HG03565 (cell line): Measurements from ENCODE around the gene LSM14A.
"Not testable (repeated sequence)": the region's sequence is repeated elsewhere in the genome, so short reads cannot be mapped to it uniquely, and the experiment has no call there.

Experiments used
- ATAC-seq: cut with Tn5 transposase; IDR thresholded peaks from one replicate; pipeline ENCODE4 v1.9.1; 2021; ENCODE audit warnings: mild to moderate bottlenecking, moderate library complexity; ENCODE audit not compliant: unreplicated experiment

LSM14A gene

GRCh38 chr19:34189199-34189916 is 17.1 kb downstream of the LSM14A start:
- no peak for ATAC-seq

- no peak for ATAC-seq
These were observed 17.7 kb downstream of the LSM14A start for GRCh38 chr19:34189917-34190425.

- ATAC-seq: no peak
These were observed 19.2 kb downstream of the LSM14A start for GRCh38 chr19:34191355-34191962.

GRCh38 chr19:34193439-34193838 is 21.1 kb downstream of the LSM14A start:
- ATAC-seq: no peak

- no peak for ATAC-seq
These were observed 21.6 kb downstream of the LSM14A start for GRCh38 chr19:34193876-34194275.

- no peak for ATAC-seq
These were observed 28.8 kb downstream of the LSM14A start for GRCh38 chr19:34201133-34201532.

- not testable (repeated sequence) for ATAC-seq
These were observed 33.0 kb downstream of the LSM14A start for GRCh38 chr19:34205324-34205723.

GRCh38 chr19:34208291-34208884 is 36.1 kb downstream of the LSM14A start:
- no peak for ATAC-seq

GRCh38 chr19:34209726-34210125 is 37.4 kb downstream of the LSM14A start:
- no peak for ATAC-seq

- ATAC-seq: no peak
These were observed 41.0 kb downstream of the LSM14A start for GRCh38 chr19:34213283-34213682.

- no peak for ATAC-seq
These were observed 41.7 kb downstream of the LSM14A start for GRCh38 chr19:34214040-34214439.

GRCh38 chr19:34215006-34215665 is 42.8 kb downstream of the LSM14A start:
- ATAC-seq: no peak

- no peak for ATAC-seq
These were observed 43.3 kb downstream of the LSM14A start for GRCh38 chr19:34215666-34216038.

- ATAC-seq: not testable (repeated sequence)
These were observed 44.5 kb downstream of the LSM14A start for GRCh38 chr19:34216745-34217219.

- ATAC-seq: peak; percentile 53
These were observed 45.9 kb downstream of the LSM14A start for GRCh38 chr19:34217952-34218817.

- no peak for ATAC-seq
These were observed 46.5 kb downstream of the LSM14A start for GRCh38 chr19:34218818-34219164.

GRCh38 chr19:34220472-34221063 is 48.3 kb downstream of the LSM14A start:
- no peak for ATAC-seq

GRCh38 chr19:34222386-34222785 is 50.1 kb downstream of the LSM14A start:
- ATAC-seq: no peak

- ATAC-seq: no peak
These were observed 52.8 kb downstream of the LSM14A start for GRCh38 chr19:34224996-34225658.

GRCh38 chr19:34225659-34226015 is 53.3 kb downstream of the LSM14A start:
- no peak for ATAC-seq
